Upper lobe of left lung (tissue), 6 donors: Measurements from ENCODE around the gene ZBTB46. TPM values are rescaled to one million over a fixed set of nuclear protein-coding genes. Genes with fewer than 3 reads are reported as not detected.
"Not testable (repeated sequence)": the region's sequence is repeated elsewhere in the genome, so short reads cannot be mapped to it uniquely, and the experiment has no call there.

Experiments
- ATAC-seq, 2 donors: fragments of 200-7000 bp; cut with Tn5 transposase; one replicate each; pipeline ENCODE4 v1.9.1; 2022; ENCODE audit warnings: mild to moderate bottlenecking in 2 of 2, moderate library complexity in 2 of 2; ENCODE audit not compliant: low FRiP score in 2 of 2
- DNase-seq, 2 donors: peaks; one replicate each; pipeline ENCODE4 v3.0.0-alpha.2; 2019 to 2020
- H3K27ac ChIP-seq, 4 donors: fragments of 200-600 bp; sonication (generic); one replicate each; pipeline ENCODE4 v1.5.1; 2016 to 2019
- H3K27me3 ChIP-seq, 4 donors: fragments of 200-600 bp; sonication (generic); one replicate each; pipeline ENCODE4 v1.5.1; 2017 to 2019
- H3K36me3 ChIP-seq, 4 donors: fragments of 200-600 bp; sonication (generic); one replicate each; pipeline ENCODE4 v1.5.1; 2016 to 2019
- H3K4me1 ChIP-seq, 4 donors: fragments of 200-600 bp; sonication (generic); one replicate each; pipeline ENCODE4 v1.5.1; 2018 to 2019
- H3K4me3 ChIP-seq, 4 donors: fragments of 200-600 bp; sonication (generic); one replicate each; pipeline ENCODE4 v1.5.1; 2017 to 2019; ENCODE audit warnings: mild to moderate bottlenecking in 2 of 4, moderate library complexity in 1 of 4
- H3K9me3 ChIP-seq, 4 donors: fragments of 200-600 bp; sonication (generic); one replicate each; pipeline ENCODE4 v1.5.1; 2018 to 2019
- EP300 ChIP-seq, 4 donors: sonication (generic); formaldehyde crosslinking; IDR thresholded peaks; one replicate each; pipeline ENCODE4 v1.5.1; 2017; ENCODE audit warnings: antibody characterized with exemption in 4 of 4, control low read depth in 2 of 4
- POLR2A ChIP-seq, 4 donors: fragments of 450-650 bp; IDR thresholded peaks; one replicate each; pipeline ENCODE4 v1.5.1; 2016 to 2017; ENCODE audit warnings: antibody characterized with exemption in 4 of 4, mild to moderate bottlenecking in 2 of 4
- POLR2AphosphoS5 ChIP-seq, 2 donors: sonication (generic); formaldehyde crosslinking; IDR thresholded peaks; one replicate each; pipeline ENCODE4 v1.5.1; 2017; ENCODE audit warnings: antibody characterized with exemption in 2 of 2
- WGBS, 2 donors: methylation state at CpG; one replicate each; pipeline ENCODE4 v1.1.5; 2017 to 2018; 5-methylcytosine and 5-hydroxymethylcytosine counted together
- total RNA-seq, 6 donors: library from RNA; depleted of rRNA in 4 of 6; stranded (reverse); fragments of >200 nt in 4 of 6; gene quantifications; one replicate each; pipeline versions ENCODE4 v1.1.0 to v1.2.1, GENCODE V29; 2016 to 2021
- TF ChIP-seq, protein P1 (sequence below), 6 experiments: fragments of 450-650 bp in 4 of 6; fragments of 200-600 bp in 2 of 6; sonication (generic) in 2 of 6; IDR thresholded peaks; one replicate each; pipeline ENCODE4 v1.5.1; 2016 to 2019; ENCODE audit warnings: antibody characterized with exemption in 6 of 6
- donor health status: DM: no; HTN: no; CAD: no; lungs with moderate emphysema.
- donor health status: DM: no; HTN: yes; CAD: no; lungs with severe emphysema.

The ZBTB46 gene, protein sequence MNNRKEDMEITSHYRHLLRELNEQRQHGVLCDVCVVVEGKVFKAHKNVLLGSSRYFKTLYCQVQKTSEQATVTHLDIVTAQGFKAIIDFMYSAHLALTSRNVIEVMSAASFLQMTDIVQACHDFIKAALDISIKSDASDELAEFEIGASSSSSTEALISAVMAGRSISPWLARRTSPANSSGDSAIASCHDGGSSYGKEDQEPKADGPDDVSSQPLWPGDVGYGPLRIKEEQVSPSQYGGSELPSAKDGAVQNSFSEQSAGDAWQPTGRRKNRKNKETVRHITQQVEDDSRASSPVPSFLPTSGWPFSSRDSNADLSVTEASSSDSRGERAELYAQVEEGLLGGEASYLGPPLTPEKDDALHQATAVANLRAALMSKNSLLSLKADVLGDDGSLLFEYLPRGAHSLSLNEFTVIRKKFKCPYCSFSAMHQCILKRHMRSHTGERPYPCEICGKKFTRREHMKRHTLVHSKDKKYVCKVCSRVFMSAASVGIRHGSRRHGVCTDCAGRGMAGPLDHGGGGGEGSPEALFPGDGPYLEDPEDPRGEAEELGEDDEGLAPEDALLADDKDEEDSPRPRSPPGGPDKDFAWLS
- total RNA-seq = 10 to 100 TPM in 4 of 6 donors, 1 to 10 TPM in 2; 7.6 to 25.3 (median 11.6) TPM

DNA sequence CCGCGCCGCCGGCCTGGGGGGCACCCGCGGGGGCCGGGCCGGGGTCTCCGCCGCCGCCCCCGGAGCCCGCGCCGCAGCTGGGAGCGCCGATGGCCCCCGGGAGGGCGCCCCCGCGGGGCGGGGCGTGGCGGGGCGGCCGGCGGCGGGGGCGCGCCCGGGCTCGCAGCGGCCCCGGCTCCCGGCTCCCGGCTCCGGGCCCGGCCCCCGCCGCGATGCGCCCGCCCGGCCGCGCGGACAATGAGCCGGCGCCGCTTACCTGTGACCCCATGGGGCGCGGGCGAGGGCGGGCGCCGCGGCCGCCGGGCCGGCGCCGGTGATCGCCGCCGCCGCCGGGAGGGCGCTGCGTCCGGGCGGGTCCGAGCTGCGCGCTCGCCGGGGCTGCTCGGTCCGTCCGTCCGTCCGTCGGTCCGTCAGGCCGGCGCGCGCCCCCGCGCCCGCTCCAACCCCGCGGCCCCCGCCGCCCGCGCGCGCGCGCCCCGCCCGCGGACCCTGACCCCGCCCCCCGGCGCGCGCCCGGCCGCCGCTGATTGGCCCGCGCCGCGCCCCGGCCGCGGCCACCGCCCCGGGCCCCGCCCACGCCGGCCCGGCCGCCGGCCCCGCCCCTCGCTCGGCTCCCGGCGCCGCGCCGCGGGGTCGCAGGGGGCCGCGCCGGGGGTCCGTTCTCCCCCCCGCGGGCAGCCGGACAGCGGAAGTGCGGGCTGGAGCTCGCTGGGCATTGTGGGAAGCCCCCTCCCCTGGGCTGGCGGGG is at the start of gene ZBTB46:
Gene ZBTB46, minus strand, starts transcription at position 424 of the 748 bp plus-strand sequence. CDS start 40,507 bp downstream, outside the sequence.
- DNase-seq (peak; percentile 52 to 95), ATAC-seq (peak in 1 of 2 donors; percentile 60)
- no peaks in the 10 kb centered on the region for H3K9me3 ChIP-seq
- H3K36me3 ChIP-seq = no peaks in the 10 kb centered on the region
- H3K27ac ChIP-seq = peak within 1 kb of the TSS; percentile 75 to 89 (median 81)
- no CpG with 5 or more reads among the region's 147 CpGs for WGBS, 2 donors
- no peaks in the 10 kb centered on the region for H3K27me3 ChIP-seq
- H3K4me3 ChIP-seq = peak within 1 kb of the TSS; percentile 57 to 86 (median 82)
- H3K4me1 ChIP-seq = peaks cover 33 to 64% (median 45%) of the 10 kb centered on the region in 4 donors
- TF ChIP-seq, protein P1, sequence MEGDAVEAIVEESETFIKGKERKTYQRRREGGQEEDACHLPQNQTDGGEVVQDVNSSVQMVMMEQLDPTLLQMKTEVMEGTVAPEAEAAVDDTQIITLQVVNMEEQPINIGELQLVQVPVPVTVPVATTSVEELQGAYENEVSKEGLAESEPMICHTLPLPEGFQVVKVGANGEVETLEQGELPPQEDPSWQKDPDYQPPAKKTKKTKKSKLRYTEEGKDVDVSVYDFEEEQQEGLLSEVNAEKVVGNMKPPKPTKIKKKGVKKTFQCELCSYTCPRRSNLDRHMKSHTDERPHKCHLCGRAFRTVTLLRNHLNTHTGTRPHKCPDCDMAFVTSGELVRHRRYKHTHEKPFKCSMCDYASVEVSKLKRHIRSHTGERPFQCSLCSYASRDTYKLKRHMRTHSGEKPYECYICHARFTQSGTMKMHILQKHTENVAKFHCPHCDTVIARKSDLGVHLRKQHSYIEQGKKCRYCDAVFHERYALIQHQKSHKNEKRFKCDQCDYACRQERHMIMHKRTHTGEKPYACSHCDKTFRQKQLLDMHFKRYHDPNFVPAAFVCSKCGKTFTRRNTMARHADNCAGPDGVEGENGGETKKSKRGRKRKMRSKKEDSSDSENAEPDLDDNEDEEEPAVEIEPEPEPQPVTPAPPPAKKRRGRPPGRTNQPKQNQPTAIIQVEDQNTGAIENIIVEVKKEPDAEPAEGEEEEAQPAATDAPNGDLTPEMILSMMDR (IDR thresholded peaks at IDR 0.05) = no peak
- TF ChIP-seq POLR2AphosphoS5 (IDR thresholded peaks at IDR 0.05) (no peak), EP300 (IDR thresholded peaks at IDR 0.05) (no peak), POLR2A (IDR thresholded peaks at IDR 0.05) (no peak)

DNA sequence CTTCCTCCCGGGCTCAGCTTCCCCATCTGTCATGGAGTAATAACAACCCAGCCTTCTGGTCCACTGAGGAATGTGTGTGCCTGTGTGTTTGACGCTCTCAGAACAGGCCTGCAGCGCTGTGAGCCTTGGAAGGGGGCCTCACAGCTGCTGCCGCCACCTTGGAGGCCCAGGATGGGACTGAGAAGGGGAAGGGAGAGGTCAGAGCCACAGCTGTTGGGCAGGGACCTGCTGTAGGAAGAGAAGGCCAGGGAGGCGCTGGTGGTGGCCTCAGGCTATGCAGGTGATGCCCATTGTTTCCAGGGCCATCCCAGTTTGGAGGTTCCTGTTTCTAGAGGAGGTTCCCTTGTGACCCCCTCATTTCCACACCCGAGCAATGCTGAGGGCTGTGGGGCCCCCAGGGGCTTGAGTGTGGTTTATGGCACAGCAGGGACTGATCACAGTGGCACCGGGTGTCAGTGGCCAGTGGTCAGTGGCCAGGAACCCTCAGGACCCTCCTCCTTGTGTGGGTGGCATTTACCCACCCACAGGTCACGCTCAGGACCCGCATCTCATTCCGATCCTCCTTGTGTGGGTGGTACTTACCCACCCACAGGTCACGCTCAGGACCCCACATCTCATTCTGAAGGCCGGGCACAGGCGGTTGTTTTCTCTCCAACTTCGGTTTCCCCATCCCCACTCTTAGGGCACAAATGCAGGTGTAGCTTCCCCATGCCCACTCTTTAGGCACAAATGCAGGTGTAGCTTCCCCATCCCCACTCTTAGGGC is 48.0 kb upstream of the ZBTB46 start:
- Histone ChIP-seq H3K36me3 (peaks cover 17 to 87% (median 76%) of the 10 kb centered on the region in 4 donors), H3K9me3 (no peaks in the 10 kb centered on the region), H3K27ac (no peak overlapping the region), H3K27me3 (no peaks in the 10 kb centered on the region), H3K4me1 (no peaks in the 10 kb centered on the region), H3K4me3 (no peak overlapping the region)
- TF ChIP-seq, protein P1 (IDR thresholded peaks at IDR 0.05) = no peak
- TF ChIP-seq POLR2A (IDR thresholded peaks at IDR 0.05) (no peak), EP300 (IDR thresholded peaks at IDR 0.05) (no peak), POLR2AphosphoS5 (IDR thresholded peaks at IDR 0.05) (no peak)
- DNase-seq (no peak), ATAC-seq (no peak)
- whole genome bisulfite sequencing, 2 donors = 94 to 95% methylated on average over 13 to 14 of the region's 14 CpGs

DNA sequence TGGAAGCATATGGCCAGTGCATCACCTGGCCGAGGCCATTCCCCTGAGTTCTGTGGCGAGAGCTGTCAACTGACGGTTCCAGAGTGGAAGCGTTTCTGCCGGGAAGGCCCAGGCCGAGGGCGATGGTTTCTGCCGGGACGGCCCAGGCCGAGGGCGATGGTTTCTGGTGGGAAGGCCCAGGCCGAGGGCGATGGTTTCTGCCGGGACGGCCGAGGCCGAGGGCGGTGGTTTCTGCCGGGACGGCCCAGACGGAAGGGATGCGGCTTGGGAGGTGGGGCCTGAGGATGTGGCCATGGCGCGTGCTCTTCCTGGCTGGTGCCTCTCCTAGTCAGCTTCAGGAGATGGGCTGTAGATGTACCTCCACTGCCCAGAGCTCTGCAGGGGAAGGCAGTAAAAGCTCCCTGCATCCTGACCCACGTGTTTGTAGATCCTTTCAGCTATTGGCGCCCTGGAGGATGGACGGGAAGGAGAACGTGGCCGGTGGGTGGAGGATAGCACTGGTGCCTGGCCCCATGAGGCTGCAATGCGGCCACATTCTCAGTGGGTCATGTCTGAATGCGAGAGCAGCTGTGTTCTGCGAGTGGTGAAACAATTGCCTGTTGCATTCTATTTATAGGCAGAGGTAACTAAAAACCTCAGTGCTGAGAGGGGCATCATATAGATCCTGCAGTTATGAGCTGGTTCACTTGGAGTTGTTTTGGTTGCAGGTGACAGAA is 46.8 kb upstream of the ZBTB46 start:
- H3K36me3 ChIP-seq = peaks cover 14 to 85% (median 71%) of the 10 kb centered on the region in 4 donors
- H3K4me3 ChIP-seq = no peak overlapping the region
- DNase-seq (peak in 1 of 2 donors; percentile 68), ATAC-seq (no peak)
- 89 to 95% methylated on average over 29 to 32 of the region's 32 CpGs for WGBS, 2 donors
- no peaks in the 10 kb centered on the region for H3K9me3 ChIP-seq
- H3K4me1 ChIP-seq = peaks cover 0 to 11% (median 6%) of the 10 kb centered on the region in 4 donors
- no peaks in the 10 kb centered on the region for H3K27me3 ChIP-seq
- H3K27ac ChIP-seq = no peak overlapping the region
- TF ChIP-seq POLR2A (IDR thresholded peaks at IDR 0.05) (no peak), POLR2AphosphoS5 (IDR thresholded peaks at IDR 0.05) (no peak), EP300 (IDR thresholded peaks at IDR 0.05) (no peak)
- TF ChIP-seq, protein P1 (IDR thresholded peaks at IDR 0.05) = no peak

DNA sequence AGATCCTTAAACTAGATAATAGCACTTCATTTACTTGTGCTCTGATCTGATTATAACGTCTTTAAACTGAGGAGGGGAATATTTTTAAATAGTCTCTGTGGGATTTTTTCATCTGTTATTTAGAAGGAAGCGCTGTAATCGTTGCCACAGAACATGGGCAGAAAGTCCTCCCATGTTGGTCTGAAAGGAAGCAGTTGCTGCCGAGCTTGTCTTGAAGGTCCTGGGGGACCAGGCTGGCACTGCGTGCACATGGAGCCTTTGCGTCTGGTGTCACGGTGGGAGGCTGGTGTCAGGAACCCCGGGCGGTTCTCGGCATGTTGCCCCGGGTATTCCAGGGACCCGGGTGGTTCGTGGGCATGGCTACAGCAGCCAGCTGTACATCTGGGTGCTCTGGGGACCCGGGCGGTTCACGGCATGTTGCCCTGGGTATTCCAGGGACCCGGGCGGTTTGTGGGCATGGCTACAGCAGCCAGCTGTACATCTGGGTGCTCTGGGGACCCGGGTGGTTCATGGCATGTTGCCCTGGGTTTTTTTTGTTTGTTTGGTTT is 45.5 kb upstream of the ZBTB46 start:
- peaks cover 0 to 12% (median 8%) of the 10 kb centered on the region in 4 donors for H3K4me1 ChIP-seq
- peaks cover 14 to 85% (median 68%) of the 10 kb centered on the region in 4 donors for H3K36me3 ChIP-seq
- ATAC-seq (no peak), DNase-seq (peak in 1 of 2 donors; percentile 44)
- H3K27ac ChIP-seq = no peak overlapping the region
- no peak overlapping the region for H3K4me3 ChIP-seq
- no peaks in the 10 kb centered on the region for H3K9me3 ChIP-seq
- WGBS, 2 donors = 77 to 86% methylated on average over 5 to 19 of the region's 19 CpGs
- H3K27me3 ChIP-seq = no peaks in the 10 kb centered on the region
- no peak for TF ChIP-seq POLR2AphosphoS5 (IDR thresholded peaks at IDR 0.05)
- TF ChIP-seq, protein P1 (IDR thresholded peaks at IDR 0.05) = no peak
- no peak for TF ChIP-seq POLR2A (IDR thresholded peaks at IDR 0.05)
- TF ChIP-seq EP300 (IDR thresholded peaks at IDR 0.05) = no peak

DNA sequence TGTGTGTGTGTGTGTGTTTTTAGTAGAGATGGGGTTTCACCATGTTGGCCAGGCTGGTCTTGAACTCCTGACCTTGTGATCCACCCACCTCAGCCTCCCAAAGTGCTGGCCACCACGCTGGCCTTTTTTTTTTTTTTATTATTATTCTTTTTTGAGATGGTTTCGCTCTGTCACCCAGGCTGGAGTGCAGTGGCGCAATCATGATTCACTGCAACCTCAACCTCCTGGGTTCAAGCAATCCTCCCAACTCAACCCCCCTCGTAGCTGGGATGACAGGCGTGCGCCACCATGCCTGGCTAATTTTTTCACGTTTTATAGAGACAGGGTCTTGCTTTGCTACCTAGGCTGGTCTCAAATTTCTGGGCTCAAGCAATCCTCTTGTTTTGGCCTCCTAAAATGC is 43.2 kb upstream of the ZBTB46 start:
- peaks cover 25 to 95% (median 83%) of the 10 kb centered on the region in 4 donors for H3K36me3 ChIP-seq
- peak overlapping the region; percentile 67 to 86 (median 82) for H3K27ac ChIP-seq
- peaks cover 0 to 12% (median 8%) of the 10 kb centered on the region in 4 donors for H3K4me1 ChIP-seq
- ATAC-seq, H3K27me3 ChIP-seq, H3K9me3 ChIP-seq, H3K4me3 ChIP-seq: not testable (repeated sequence)
- WGBS, 2 donors = 81 to 82% methylated on average over 7 of the region's 7 CpGs
- peak in 1 of 2 donors; percentile 60 for DNase-seq
